H9 (cell line): ENCODE measurements around the gene TBC1D9. TPM values are rescaled to one million over a fixed set of nuclear protein-coding genes. Genes with fewer than 3 reads are reported as not detected.

ENCODE experiments used
- DNase-seq: peaks from one replicate; pipeline ENCODE4 v3.0.0-alpha.2; 2017
- H2AFZ ChIP-seq: one replicate; pipeline ENCODE4 v1.6.1; 2013; ENCODE audit warnings: mild to moderate bottlenecking, low read length, control low read depth, moderate library complexity
- H2AK5ac ChIP-seq: 2 replicates; pipeline ENCODE4 v1.6.1; 2013; ENCODE audit warnings: low read length, control low read depth, mixed read lengths; ENCODE audit not compliant: insufficient read length
- H2BK120ac ChIP-seq: one replicate; pipeline ENCODE4 v1.6.1; 2013; ENCODE audit warnings: low read depth, mild to moderate bottlenecking, low read length, control low read depth, inconsistent platforms; ENCODE audit not compliant: poor library complexity, severe bottlenecking
- H2BK12ac ChIP-seq: 2 replicates; pipeline ENCODE4 v1.6.1; 2013; ENCODE audit warnings: low read length, control low read depth, mixed read lengths, low read depth; ENCODE audit not compliant: insufficient read length
- H2BK15ac ChIP-seq: 2 replicates; pipeline ENCODE4 v1.6.1; 2013; ENCODE audit warnings: low read depth, low read length, control low read depth
- H2BK20ac ChIP-seq: one replicate; pipeline ENCODE4 v1.6.1; 2013; ENCODE audit warnings: low read depth, mild to moderate bottlenecking, low read length, control low read depth, inconsistent platforms; ENCODE audit not compliant: poor library complexity, severe bottlenecking
- H2BK5ac ChIP-seq: 2 replicates; pipeline ENCODE4 v1.6.1; 2013; ENCODE audit warnings: low read length, control low read depth, mixed read lengths; ENCODE audit not compliant: insufficient read length
- H3K14ac ChIP-seq: 2 replicates; pipeline ENCODE4 v1.6.1; 2013; ENCODE audit warnings: low read length, control low read depth; ENCODE audit not compliant: insufficient read depth
- H3K18ac ChIP-seq: 2 replicates; pipeline ENCODE4 v1.6.1; 2013; ENCODE audit warnings: low read depth, mild to moderate bottlenecking, mixed read lengths, low read length, control low read depth; ENCODE audit not compliant: insufficient read length
- H3K23ac ChIP-seq: 2 replicates; pipeline ENCODE4 v1.6.1; 2013; ENCODE audit warnings: low read length, control low read depth, mixed read lengths, low read depth; ENCODE audit not compliant: insufficient read length
- H3K23me2 ChIP-seq: 2 replicates; pipeline ENCODE4 v1.6.1; 2013; ENCODE audit warnings: low read depth, mild to moderate bottlenecking, mixed read lengths, low read length, control low read depth; ENCODE audit not compliant: insufficient read length, poor library complexity, severe bottlenecking
- H3K27ac ChIP-seq: 2 replicates; pipeline ENCODE4 v1.5.1; 2013; ENCODE audit warnings: low read length, control low read depth, mixed read lengths, low read depth; ENCODE audit not compliant: insufficient read length
- H3K27me3 ChIP-seq: 2 replicates; pipeline ENCODE4 v1.6.1; 2013; ENCODE audit warnings: low read length, control low read depth, inconsistent platforms; ENCODE audit not compliant: insufficient read depth
- H3K4ac ChIP-seq: 2 replicates; pipeline ENCODE4 v1.6.1; 2013; ENCODE audit warnings: low read depth, mild to moderate bottlenecking, control low read depth, inconsistent platforms, low read length, moderate library complexity
- H3K4me1 ChIP-seq: 2 replicates; pipeline ENCODE4 v1.6.1; 2013; ENCODE audit warnings: low read length, control low read depth, inconsistent platforms; ENCODE audit not compliant: insufficient read depth
- H3K4me2 ChIP-seq: 2 replicates; pipeline ENCODE4 v1.6.1; 2013; ENCODE audit warnings: low read length, control low read depth, mixed read lengths; ENCODE audit not compliant: insufficient read length, insufficient read depth
- H3K56ac ChIP-seq: 2 replicates; pipeline ENCODE4 v1.6.1; 2013; ENCODE audit warnings: low read depth, mild to moderate bottlenecking, mixed read lengths, low read length, control low read depth; ENCODE audit not compliant: insufficient read length
- H3K79me1 ChIP-seq: 2 replicates; pipeline ENCODE4 v1.6.1; 2013; ENCODE audit warnings: low read depth, mild to moderate bottlenecking, moderate library complexity, low read length, control low read depth, inconsistent platforms; ENCODE audit not compliant: insufficient read depth, poor library complexity, severe bottlenecking
- H3K79me2 ChIP-seq: 2 replicates; pipeline ENCODE4 v1.6.1; 2013; ENCODE audit warnings: low read length, control low read depth, inconsistent platforms; ENCODE audit not compliant: insufficient read depth
- H3K9ac ChIP-seq: 2 replicates; pipeline ENCODE4 v1.6.1; 2013; ENCODE audit warnings: low read length, control low read depth, mixed read lengths; ENCODE audit not compliant: insufficient read length; ENCODE audit errors: extremely low read depth
- H3K9me3 ChIP-seq: one replicate; pipeline ENCODE4 v1.6.1; 2013; ENCODE audit warnings: low read depth, low read length, inconsistent platforms; ENCODE audit not compliant: control insufficient read depth
- H3T11ph ChIP-seq: one replicate; pipeline ENCODE4 v1.6.1; 2013; ENCODE audit warnings: mild to moderate bottlenecking, low read length, control low read depth, inconsistent platforms
- H4K20me1 ChIP-seq: one replicate; pipeline ENCODE4 v1.6.1; 2013; ENCODE audit not compliant: control insufficient read depth, insufficient read length, insufficient read depth
- H4K5ac ChIP-seq: 2 replicates; pipeline ENCODE4 v1.6.1; 2013; ENCODE audit warnings: low read depth, mild to moderate bottlenecking, mixed read lengths, low read length, control low read depth; ENCODE audit not compliant: insufficient read length
- H4K8ac ChIP-seq: replicated peaks from 2 replicates; pipeline ENCODE4 v1.6.1; 2013; ENCODE audit warnings: low read length, control low read depth, mixed read lengths, low read depth; ENCODE audit not compliant: insufficient read length
- H4K91ac ChIP-seq: 2 replicates; pipeline ENCODE4 v1.6.1; 2013; ENCODE audit warnings: low read depth, mild to moderate bottlenecking, moderate library complexity, mixed read lengths, low read length, control low read depth; ENCODE audit not compliant: insufficient read length
- H3K27ac Mint-ChIP-seq, 3 experiments: 2 replicates in 2 of 3; 3 replicates in 1 of 3; pipeline ENCODE4 v1.8.0; 2020 to 2021; ENCODE audit warnings: mixed read lengths in 3 of 3, mild to moderate bottlenecking in 1 of 3, moderate library complexity in 1 of 3
- H3K27me3 Mint-ChIP-seq: 2 replicates; pipeline ENCODE4 v1.8.0; 2021; ENCODE audit warnings: low read depth, mild to moderate bottlenecking, moderate library complexity, mixed read lengths
- H3K36me3 Mint-ChIP-seq, 3 experiments: 2 replicates in 2 of 3; 3 replicates in 1 of 3; pipeline ENCODE4 v1.8.0; 2020 to 2021; ENCODE audit warnings: low read depth in 3 of 3, mixed read lengths in 3 of 3; ENCODE audit not compliant: insufficient read depth in 1 of 3
- H3K4me1 Mint-ChIP-seq, 2 experiments: 2 replicates each; pipeline ENCODE4 v1.8.0; 2020; ENCODE audit warnings: mixed read lengths in 2 of 2
- H3K4me3 Mint-ChIP-seq, 2 experiments: 2 replicates in 1 of 2; 3 replicates in 1 of 2; pipeline ENCODE4 v1.8.0; 2020 to 2021; ENCODE audit warnings: mild to moderate bottlenecking in 2 of 2, mixed read lengths in 2 of 2, moderate library complexity in 1 of 2
- H3K9me3 Mint-ChIP-seq, 2 experiments: 2 replicates in 1 of 2; 3 replicates in 1 of 2; pipeline ENCODE4 v1.8.0; 2020; ENCODE audit warnings: mild to moderate bottlenecking in 2 of 2, mixed read lengths in 2 of 2, moderate library complexity in 1 of 2
- CTCF ChIP-seq: fragments of 200-600 bp; sonication (generic); conservative IDR thresholded peaks from 3 replicates; pipeline ENCODE4 v1.8.0; 2021; ENCODE audit warnings: antibody characterized with exemption, mild to moderate bottlenecking
- WGBS: extraction: QIAGEN DNeasy Blood & Tissue Kit; methylation state at CpG from one replicate; pipeline ENCODE4 v1.1.7; 2013; ENCODE audit warnings: missing lambda C conversion rate, low lambda C conversion rate, mixed read lengths; ENCODE audit not compliant: insufficient read length; ENCODE audit errors: extremely low coverage; 5-methylcytosine and 5-hydroxymethylcytosine counted together
- total RNA-seq: library from RNA; stranded (reverse); gene quantifications from 2 replicates; pipeline ENCODE4 v1.2.1, GENCODE V29; 2021

The TBC1D9 gene
- total RNA-seq, 1 experiment from 2014 or later = 0.63 TPM

- Histone ChIP-seq H3K79me2 (no peaks in the 10 kb centered on the region), H3K4me1 (no peaks in the 10 kb centered on the region), H3K9me3 (no peaks in the 10 kb centered on the region), H4K5ac (no peak overlapping the region), H2BK12ac (no peak overlapping the region), H3K27ac (no peak overlapping the region), H2BK20ac (no peak overlapping the region), H2AFZ (no peak overlapping the region), H2BK5ac (no peak overlapping the region), H3K79me1 (no peaks in the 10 kb centered on the region), H3K4me2 (no peak overlapping the region), H3K9ac (no peak overlapping the region), H4K8ac (no peak overlapping the region), H4K91ac (no peak overlapping the region), H2AK5ac (no peak overlapping the region), H3K18ac (no peak overlapping the region), H2BK15ac (no peak overlapping the region), H2BK120ac (no peak overlapping the region), H3K14ac (no peak overlapping the region), H3K23ac (no peak overlapping the region), H3K23me2 (no peaks in the 10 kb centered on the region), H3K4ac (no peak overlapping the region), H3T11ph (no peak overlapping the region), H3K56ac (no peak overlapping the region), H4K20me1 (no peaks in the 10 kb centered on the region), H3K27me3 (no peaks in the 10 kb centered on the region)
- Mint-ChIP-seq H3K4me3 (no peak overlapping the region), H3K4me1 (no peaks in the 10 kb centered on the region), H3K27ac (no peak overlapping the region), H3K27me3 (no peaks in the 10 kb centered on the region; the same call in 1 of the 2 replicates), H3K9me3 (no peaks in the 10 kb centered on the region; a peak in 1 of 5 replicates), H3K36me3 (no peaks in the 10 kb centered on the region)
- no CpG with 5 or more reads among the region's 2 CpGs for WGBS
- TF ChIP-seq CTCF = no peak
- no peak for DNase-seq
Measured at GRCh38 chr4:140777894-140778293, 21.7 kb upstream of the TBC1D9 start.
